Liver (tissue), 3 donors: Measurements from ENCODE around the gene ILF3.
A peak's percentile ranks its signal among the peaks of the same experiment; 100 is the strongest.

Experiments
- CTCF ChIP-seq: fragments of 150-350 bp; IDR thresholded peaks from 2 replicates; pipeline ENCODE4 v1.5.1; 2017; ENCODE audit warnings: improper control_type of control experiment, low read depth, low read length; ENCODE audit not compliant: missing input control
- EGR1 ChIP-seq, 2 donors: IDR thresholded peaks; 2 replicates each; pipeline ENCODE4 v1.6.1; 2016 to 2018; ENCODE audit warnings: antibody characterized with exemption in 2 of 2, low read depth in 2 of 2
- FOXA1 ChIP-seq: IDR thresholded peaks from 2 replicates; pipeline ENCODE4 v1.6.1; 2016; ENCODE audit warnings: antibody characterized with exemption
- FOXA2 ChIP-seq: IDR thresholded peaks from 2 replicates; pipeline ENCODE4 v1.6.1; 2016; ENCODE audit warnings: antibody characterized with exemption
- GABPA ChIP-seq, 2 donors: IDR thresholded peaks in 1 of 2; conservative IDR thresholded peaks in 1 of 2; 2 replicates each; pipeline ENCODE4 v1.6.1; 2016; ENCODE audit warnings: antibody characterized with exemption in 2 of 2, mild to moderate bottlenecking in 1 of 2, moderate library complexity in 1 of 2
- NR2F2 ChIP-seq: IDR thresholded peaks from 2 replicates; pipeline ENCODE4 v1.6.1; 2016; ENCODE audit warnings: antibody characterized with exemption
- RAD21 ChIP-seq, 2 donors: IDR thresholded peaks; 2 replicates each; pipeline ENCODE4 v1.6.1; 2016; ENCODE audit warnings: antibody characterized with exemption in 2 of 2, mild to moderate bottlenecking in 2 of 2
- TAF1 ChIP-seq: conservative IDR thresholded peaks from 2 replicates; pipeline ENCODE4 v1.6.1; 2016; ENCODE audit warnings: antibody characterized with exemption, mild to moderate bottlenecking
- TF ChIP-seq, protein P1 (sequence below): IDR thresholded peaks from 2 replicates; pipeline ENCODE4 v1.6.1; 2016; ENCODE audit warnings: antibody characterized with exemption, mild to moderate bottlenecking
- TF ChIP-seq, protein P2 (sequence below): IDR thresholded peaks from 2 replicates; pipeline ENCODE4 v1.6.1; 2016; ENCODE audit warnings: antibody characterized with exemption
- donor health status: healthy.
- donor health status: healthy.

DNA sequence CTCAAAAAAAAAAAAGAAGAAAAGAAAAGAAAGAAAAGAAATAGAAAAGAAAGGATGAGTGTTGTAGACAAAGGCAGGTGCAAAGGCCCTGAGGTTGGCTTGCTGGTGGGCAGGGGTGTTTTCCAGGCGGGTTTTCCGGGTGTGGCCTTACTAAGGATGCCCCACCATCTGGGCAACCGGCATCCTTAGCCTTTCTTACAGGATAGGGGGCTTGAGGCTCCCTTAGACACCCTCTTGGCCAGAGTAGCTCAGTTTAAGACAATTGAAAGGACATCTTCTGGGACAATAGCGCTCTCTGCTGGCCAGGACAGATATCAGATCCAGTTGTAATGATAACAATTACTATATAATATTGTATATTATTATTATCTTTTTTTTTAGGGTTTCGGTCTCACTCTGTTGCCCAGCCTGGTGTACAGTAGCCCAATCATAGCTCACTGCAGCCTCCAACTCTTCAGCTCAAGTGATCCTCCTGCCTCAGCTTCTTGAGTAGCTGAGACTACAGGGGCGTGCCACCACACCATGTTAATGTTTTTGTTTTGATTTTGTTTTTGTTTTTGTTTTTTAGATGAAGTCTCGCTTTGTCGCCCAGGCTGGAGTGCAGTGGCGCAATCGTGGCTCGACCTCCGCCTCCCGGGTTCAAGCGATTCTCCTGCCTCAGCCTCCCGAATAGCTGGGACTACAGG lies 45.6 kb downstream of the ILF3 start:
- TF ChIP-seq NR2F2 (no peak), CTCF (peak; percentile 53), EGR1 (IDR thresholded peaks at IDR 0.05; ENCODE audit: low read depth in 2 of 2) (no peak), RAD21 (IDR thresholded peaks at IDR 0.05) (peak; percentile 79 to 83), GABPA (IDR thresholded peaks at IDR 0.05 in 1 of 2, conservative IDR thresholded peaks at IDR 0.05 in 1 of 2) (no peak), FOXA2 (peak; percentile 22), TAF1 (no peak), FOXA1 (no peak)
- TF ChIP-seq, protein P1, sequence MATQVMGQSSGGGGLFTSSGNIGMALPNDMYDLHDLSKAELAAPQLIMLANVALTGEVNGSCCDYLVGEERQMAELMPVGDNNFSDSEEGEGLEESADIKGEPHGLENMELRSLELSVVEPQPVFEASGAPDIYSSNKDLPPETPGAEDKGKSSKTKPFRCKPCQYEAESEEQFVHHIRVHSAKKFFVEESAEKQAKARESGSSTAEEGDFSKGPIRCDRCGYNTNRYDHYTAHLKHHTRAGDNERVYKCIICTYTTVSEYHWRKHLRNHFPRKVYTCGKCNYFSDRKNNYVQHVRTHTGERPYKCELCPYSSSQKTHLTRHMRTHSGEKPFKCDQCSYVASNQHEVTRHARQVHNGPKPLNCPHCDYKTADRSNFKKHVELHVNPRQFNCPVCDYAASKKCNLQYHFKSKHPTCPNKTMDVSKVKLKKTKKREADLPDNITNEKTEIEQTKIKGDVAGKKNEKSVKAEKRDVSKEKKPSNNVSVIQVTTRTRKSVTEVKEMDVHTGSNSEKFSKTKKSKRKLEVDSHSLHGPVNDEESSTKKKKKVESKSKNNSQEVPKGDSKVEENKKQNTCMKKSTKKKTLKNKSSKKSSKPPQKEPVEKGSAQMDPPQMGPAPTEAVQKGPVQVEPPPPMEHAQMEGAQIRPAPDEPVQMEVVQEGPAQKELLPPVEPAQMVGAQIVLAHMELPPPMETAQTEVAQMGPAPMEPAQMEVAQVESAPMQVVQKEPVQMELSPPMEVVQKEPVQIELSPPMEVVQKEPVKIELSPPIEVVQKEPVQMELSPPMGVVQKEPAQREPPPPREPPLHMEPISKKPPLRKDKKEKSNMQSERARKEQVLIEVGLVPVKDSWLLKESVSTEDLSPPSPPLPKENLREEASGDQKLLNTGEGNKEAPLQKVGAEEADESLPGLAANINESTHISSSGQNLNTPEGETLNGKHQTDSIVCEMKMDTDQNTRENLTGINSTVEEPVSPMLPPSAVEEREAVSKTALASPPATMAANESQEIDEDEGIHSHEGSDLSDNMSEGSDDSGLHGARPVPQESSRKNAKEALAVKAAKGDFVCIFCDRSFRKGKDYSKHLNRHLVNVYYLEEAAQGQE: no peak
- TF ChIP-seq, protein P2, sequence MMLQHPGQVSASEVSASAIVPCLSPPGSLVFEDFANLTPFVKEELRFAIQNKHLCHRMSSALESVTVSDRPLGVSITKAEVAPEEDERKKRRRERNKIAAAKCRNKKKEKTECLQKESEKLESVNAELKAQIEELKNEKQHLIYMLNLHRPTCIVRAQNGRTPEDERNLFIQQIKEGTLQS: no peak
